Kasumi-1 (cell line): ENCODE measurements around the gene RASSF1.

Experiments used
- DNase-seq, 2 experiments: peaks; one replicate each; lab custom pipeline; 2025; lab: John Stamatoyannopoulos, UW

Gene RASSF1

GRCh38 chr3:50340448-50341329 is at the start of gene RASSF1:
TSS of gene RASSF1 (minus strand) at chr3:50340836. CDS start at chr3:50340805, 31 bp downstream.
- DNase-seq = peak; percentile 64 to 93

- DNase-seq = no peak
Measured at GRCh38 chr3:50389414-50389767, 48.8 kb upstream of the RASSF1 start.

GRCh38 chr3:50388720-50389413 is 48.2 kb upstream of the RASSF1 start:
- DNase-seq = no peak

- DNase-seq = peak in 1 of 2 experiments; percentile 9
Measured at GRCh38 chr3:50388016-50388719, 47.5 kb upstream of the RASSF1 start.

- no peak for DNase-seq
Measured at GRCh38 chr3:50385754-50386153, 45.1 kb upstream of the RASSF1 start.

- DNase-seq = no peak
Measured at GRCh38 chr3:50383750-50384149, 43.1 kb upstream of the RASSF1 start.

GRCh38 chr3:50382722-50383121 is 42.1 kb upstream of the RASSF1 start:
- no peak for DNase-seq

GRCh38 chr3:50381383-50381782 is 40.7 kb upstream of the RASSF1 start:
- no peak for DNase-seq

- no peak for DNase-seq
Measured at GRCh38 chr3:50380405-50381085, 39.9 kb upstream of the RASSF1 start.

GRCh38 chr3:50378757-50379156 is 38.1 kb upstream of the RASSF1 start:
- DNase-seq = no peak

- no peak for DNase-seq
Measured at GRCh38 chr3:50378024-50378423, 37.4 kb upstream of the RASSF1 start.

GRCh38 chr3:50375258-50375931 is 34.8 kb upstream of the RASSF1 start:
- DNase-seq = no peak

GRCh38 chr3:50374363-50375257 is 34.0 kb upstream of the RASSF1 start:
- no peak for DNase-seq

- DNase-seq = no peak
Measured at GRCh38 chr3:50373146-50374051, 32.8 kb upstream of the RASSF1 start.

- DNase-seq = no peak
Measured at GRCh38 chr3:50372349-50372748, 31.7 kb upstream of the RASSF1 start.

- DNase-seq = no peak
Measured at GRCh38 chr3:50371133-50371685, 30.6 kb upstream of the RASSF1 start.

GRCh38 chr3:50370594-50370993 is 30.0 kb upstream of the RASSF1 start:
- peak; percentile 46 to 61 for DNase-seq

- no peak for DNase-seq
Measured at GRCh38 chr3:50369012-50369670, 28.5 kb upstream of the RASSF1 start.

- no peak for DNase-seq
Measured at GRCh38 chr3:50365842-50366220, 25.2 kb upstream of the RASSF1 start.
